Activated CD4-positive, alpha-beta T cell treated with anti-CD3 and anti-CD28 coated beads for 1 hour (primary cell): Measurements from ENCODE around the gene FAU.

ENCODE experiments used
- DNase-seq: peaks from one replicate; pipeline ENCODE4 v3.0.0-alpha.2; 2020

Gene FAU

DNA sequence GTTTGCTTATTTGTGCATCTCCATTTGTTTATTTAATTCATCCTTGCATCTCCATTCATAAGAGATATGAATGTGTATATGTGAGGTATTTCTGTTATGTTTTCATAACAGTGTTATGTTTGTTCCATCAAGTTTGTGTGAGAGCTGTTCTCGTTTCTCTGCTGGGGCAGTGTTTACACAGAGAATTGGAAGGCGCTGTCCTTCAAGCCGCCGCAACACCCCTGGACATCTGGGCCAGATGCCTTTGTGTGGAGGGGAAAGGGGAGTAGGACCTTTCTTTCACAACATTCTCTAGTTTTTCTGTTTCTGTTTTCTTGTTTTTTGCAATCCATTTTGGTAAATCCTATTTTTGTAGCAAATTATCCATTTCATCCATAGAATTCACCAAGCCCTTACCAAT, 17.3 kb downstream of the FAU start:
- DNase-seq = no peak

DNA sequence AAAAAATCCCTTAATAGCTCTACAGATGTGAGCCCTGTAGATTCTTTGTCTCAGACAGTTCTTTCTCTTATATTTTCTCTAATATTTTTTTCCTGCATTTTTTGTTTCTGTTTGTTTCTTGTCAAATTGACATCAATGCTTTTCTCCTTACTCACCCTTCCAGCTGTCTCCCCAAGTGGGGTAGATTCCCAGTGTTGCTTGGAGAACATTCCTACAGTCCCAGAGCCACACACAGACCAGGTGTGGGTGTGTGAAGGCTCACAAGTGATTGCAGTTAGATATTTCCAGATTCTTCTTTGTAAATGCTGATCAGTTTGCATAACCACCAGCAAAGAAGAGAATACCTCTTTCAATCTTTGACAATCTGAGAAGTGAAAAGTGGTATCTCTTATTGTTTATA, 18.5 kb downstream of the FAU start:
- DNase-seq = no peak

GRCh38 chr11:65102142-65103095, 19.5 kb downstream of the FAU start:
- DNase-seq = no peak

DNA sequence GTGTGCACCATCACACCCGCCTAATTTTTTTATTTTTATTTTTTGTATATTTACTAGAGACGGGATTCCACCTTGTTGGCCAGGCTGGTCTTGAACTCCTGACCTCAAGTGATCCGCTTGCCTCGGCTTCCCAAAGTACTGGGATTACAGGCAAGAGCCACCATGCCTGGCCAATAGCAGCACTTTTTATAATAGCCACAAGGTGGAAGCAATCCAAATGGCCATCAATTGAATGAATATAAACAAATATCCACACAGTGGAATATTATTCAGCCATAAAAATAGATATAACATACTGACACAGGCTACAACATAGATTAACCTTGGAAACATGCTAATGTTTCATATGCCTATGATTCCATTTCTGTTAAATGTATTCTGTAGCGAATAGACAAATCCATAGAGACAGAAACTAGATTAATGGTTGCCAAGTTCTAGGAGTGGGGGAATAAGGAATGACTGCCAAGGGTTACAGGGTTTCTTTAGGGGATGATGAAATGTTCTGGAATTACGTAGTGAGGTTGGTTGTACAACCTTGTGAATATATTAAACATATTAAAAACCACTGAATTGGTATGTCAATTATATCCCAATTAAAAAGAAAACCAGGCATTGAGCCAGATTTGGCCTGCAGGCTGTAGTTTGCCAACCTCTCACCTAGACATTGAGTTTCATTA, 21.1 kb downstream of the FAU start:
- no peak for DNase-seq

DNA sequence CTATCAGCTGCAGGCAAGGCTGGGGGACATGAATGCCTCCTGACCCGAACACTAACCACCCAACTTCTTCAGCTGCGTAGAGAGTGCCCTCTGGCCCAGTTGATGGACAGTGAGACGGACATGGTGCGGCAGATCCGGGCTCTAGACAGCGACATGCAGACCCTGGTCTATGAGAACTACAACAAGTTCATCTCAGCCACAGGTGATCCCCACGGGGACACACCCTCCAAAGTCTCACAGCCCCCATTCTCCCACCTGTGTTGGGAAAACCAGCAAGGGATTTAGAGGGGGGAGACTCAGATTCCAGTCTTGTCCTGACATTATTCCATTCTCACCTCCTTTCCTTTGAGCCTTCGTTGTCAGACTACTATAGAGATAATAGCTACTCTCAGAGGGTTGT, 25.0 kb downstream of the FAU start:
- DNase-seq = no peak

- DNase-seq = peak; percentile 77
Observed at GRCh38 chr11:65095974-65096806, 25.7 kb downstream of the FAU start, which contains the start of gene VPS51. Gene VPS51, plus strand, starts transcription at chr11:65096214. Its CDS starts 37 bp downstream, at chr11:65096251.

- DNase-seq = no peak
Observed at GRCh38 chr11:65095427-65095826, 26.5 kb downstream of the FAU start.

- DNase-seq = no peak
Observed at GRCh38 chr11:65090628-65091027, 31.3 kb downstream of the FAU start.

GRCh38 chr11:65089621-65090020, 32.3 kb downstream of the FAU start:
- DNase-seq = no peak

- no peak for DNase-seq
Observed at GRCh38 chr11:65087827-65088226, 34.1 kb downstream of the FAU start.

DNA sequence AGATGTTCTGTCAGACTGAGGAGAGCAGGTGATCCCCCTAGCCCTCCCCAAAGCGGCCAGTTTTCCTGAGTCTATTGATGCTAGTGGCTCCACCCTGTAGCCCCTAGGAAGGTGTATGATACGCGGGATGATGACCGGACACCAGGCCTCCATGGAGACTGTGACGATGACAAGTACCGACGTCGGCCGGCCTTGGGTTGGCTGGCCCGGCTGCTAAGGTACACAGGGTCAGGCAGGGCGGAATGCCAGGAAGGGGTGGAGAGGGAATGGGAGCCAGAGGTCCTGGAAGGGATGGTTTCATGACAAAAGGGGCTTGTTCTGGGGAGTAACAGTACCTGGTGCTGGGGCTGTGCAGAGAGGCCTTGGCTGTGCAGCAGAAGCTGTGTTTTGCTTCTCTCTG, 34.7 kb downstream of the FAU start:
- no peak for DNase-seq

- no peak for DNase-seq
Observed at GRCh38 chr11:65086809-65087208, 35.1 kb downstream of the FAU start.

GRCh38 chr11:65085446-65085845, 36.5 kb downstream of the FAU start:
- no peak for DNase-seq

GRCh38 chr11:65084598-65085375, 37.1 kb downstream of the FAU start:
- DNase-seq = no peak

DNA sequence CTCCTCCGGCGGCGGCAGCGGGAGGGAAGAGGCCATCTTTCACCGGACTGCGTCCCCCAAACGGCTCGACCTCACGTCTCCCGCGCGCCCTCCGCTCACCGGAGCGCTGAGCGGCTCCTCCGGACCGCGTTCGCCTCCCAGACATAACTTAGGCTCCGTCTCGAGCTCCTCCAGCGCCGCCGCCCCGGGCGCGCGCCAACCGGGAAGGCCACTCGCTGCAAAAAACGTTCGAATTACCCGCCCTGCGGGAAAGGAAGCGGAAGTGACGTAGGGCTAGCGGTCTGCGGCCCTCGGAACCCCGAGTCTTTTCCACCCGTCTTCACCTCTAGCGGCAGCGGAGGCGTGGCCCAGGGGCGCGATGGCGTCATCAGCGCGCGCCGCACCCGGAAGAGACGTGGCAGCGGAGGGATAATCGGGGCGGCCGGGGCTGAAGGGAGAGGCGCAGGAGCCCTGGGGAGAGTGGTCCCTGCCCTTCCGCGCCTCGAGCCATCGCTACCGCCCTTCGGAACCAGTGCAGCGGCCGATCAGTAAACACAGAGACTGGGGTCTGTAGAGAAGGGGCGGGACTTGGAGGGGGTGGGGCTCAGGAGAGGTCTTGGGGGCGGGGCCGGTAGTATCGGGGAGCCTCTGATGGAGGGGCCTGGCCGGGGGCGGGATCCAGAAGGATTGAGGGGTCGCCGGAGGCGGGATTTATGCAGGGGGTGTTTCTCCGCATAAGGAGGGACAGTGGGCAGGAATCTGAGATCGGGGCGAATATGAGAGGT, 37.9 kb downstream of the FAU start, which contains the start of the genes CDCA5 and ZFPL1:
TSS of gene CDCA5 (minus strand) at position 207 of the 764 bp plus-strand sequence. CDS start at position 145, 62 bp downstream.
TSS of gene ZFPL1 (plus strand) at position 389 of the 764 bp plus-strand sequence. CDS start 477 bp downstream, outside the sequence.
- DNase-seq = peak; percentile 95

DNA sequence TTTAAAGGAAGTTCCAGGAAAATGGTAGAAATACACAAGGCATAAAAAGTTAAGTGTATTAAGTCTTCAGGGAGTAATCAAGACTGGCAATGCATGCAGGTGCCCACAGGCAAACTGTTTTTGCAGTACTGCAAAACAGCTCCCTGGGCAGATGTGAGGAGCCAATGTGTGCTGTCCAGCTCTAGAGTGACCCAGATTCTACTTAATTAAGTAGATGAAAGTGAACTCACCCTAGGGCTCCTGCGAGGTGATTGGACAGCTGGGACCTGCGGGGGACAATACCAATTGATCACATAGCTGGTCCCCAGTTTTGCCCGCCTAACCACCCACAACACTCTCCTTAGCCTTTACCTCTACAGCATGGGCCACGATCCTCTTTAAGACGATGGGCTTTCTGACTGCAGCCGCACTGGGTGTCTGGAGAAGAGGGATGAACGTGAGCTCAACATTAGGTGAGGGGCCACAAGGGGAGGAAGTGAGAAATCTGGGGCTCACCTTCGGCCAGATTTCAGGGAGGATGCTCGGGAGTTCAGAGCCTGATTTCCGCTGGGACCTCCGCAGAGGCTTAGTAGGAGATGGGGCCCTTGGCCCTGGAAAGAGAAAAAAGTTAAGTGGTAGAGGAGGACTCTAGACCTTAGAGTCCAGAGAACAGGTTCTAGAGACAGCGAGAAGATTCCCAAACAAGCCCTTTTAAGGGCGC, 38.6 kb downstream of the FAU start:
- DNase-seq = no peak

GRCh38 chr11:65078786-65079342, 43.1 kb downstream of the FAU start:
- no peak for DNase-seq

DNA sequence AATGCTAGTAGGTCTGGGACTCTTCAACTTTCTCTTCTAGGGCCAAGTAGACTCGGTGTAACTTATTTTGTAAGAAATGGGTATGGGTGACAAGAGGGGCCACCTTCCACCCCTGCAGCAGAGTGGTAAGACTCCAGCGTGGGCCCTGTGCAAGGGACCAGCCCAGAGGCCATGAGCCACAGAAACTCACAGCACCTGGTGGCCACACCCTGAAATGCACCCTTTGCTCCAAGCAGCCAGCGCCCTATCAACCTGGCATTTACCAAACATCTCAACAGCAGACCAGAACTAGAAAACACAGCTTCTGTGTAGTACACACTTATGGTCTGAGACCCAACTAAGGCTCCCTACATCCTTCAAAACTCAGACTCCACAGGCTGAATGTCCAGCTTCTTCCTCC, 43.8 kb downstream of the FAU start:
- peak; percentile 61 for DNase-seq

DNA sequence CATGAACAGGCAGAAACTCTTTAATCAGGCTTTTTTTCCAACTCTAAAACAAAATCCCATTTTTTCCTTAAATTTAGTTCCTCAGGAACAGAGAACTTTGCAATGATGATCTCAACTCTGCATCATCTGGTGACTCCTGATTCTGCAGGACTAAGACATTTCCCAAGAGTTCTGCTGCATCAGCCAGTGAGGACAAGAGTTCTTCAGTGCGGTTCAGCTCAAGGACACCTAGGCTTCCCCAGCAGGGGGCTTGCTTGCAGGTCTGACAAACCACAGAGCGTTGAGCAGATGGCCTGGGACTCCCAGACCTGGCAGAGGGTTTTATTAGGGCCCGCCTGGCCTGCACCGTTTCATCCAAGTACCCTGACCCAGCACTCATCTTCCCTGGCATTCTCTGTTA, 44.5 kb downstream of the FAU start:
- no peak for DNase-seq

DNA sequence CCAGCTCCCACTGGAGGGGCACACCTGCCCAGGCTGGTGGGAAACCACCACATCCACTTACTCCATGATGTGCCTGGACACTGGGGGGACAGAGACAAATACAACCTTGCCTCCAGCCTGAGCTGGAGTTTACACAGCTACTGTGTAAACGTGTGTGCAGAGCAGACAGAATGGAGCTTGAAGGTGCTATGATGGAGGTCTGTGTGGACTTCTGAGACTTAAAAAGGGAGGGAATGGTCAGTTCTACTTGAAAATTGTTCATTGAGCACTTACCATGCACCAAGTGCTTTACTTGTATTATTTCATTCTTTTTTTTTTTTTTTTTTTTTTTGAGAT, 49.3 kb downstream of the FAU start:
- no peak for DNase-seq
